Measurements from ENCODE around the gene SMS.

GRCh38 chrX:21932292-21933002, 8.1 kb upstream of the SMS start:
- TF ChIP-seq POLR2A (IDR thresholded peaks at IDR 0.05; ENCODE audit: low read depth, low read length) (no peak), TAF1 (IDR thresholded peaks at IDR 0.05; ENCODE audit: borderline replicate concordance, low read depth, low read length) (no peak), POLR2AphosphoS5 (IDR thresholded peaks at IDR 0.05; ENCODE audit: low read depth, low read length) (no peak)

All from GM12892 (cell line).